H9 (cell line): ENCODE measurements around the gene CACFD1. TPM values are rescaled to one million over a fixed set of nuclear protein-coding genes. Genes with fewer than 3 reads are reported as not detected.

ENCODE experiments used
- DNase-seq: peaks from one replicate; pipeline ENCODE4 v3.0.0-alpha.2; 2017
- H2AFZ ChIP-seq: one replicate; pipeline ENCODE4 v1.6.1; 2013; ENCODE audit warnings: mild to moderate bottlenecking, low read length, control low read depth, moderate library complexity
- H2AK5ac ChIP-seq: 2 replicates; pipeline ENCODE4 v1.6.1; 2013; ENCODE audit warnings: low read length, control low read depth, mixed read lengths; ENCODE audit not compliant: insufficient read length
- H2BK120ac ChIP-seq: one replicate; pipeline ENCODE4 v1.6.1; 2013; ENCODE audit warnings: low read depth, mild to moderate bottlenecking, low read length, control low read depth, inconsistent platforms; ENCODE audit not compliant: poor library complexity, severe bottlenecking
- H2BK12ac ChIP-seq: 2 replicates; pipeline ENCODE4 v1.6.1; 2013; ENCODE audit warnings: low read length, control low read depth, mixed read lengths, low read depth; ENCODE audit not compliant: insufficient read length
- H2BK15ac ChIP-seq: 2 replicates; pipeline ENCODE4 v1.6.1; 2013; ENCODE audit warnings: low read depth, low read length, control low read depth
- H2BK20ac ChIP-seq: one replicate; pipeline ENCODE4 v1.6.1; 2013; ENCODE audit warnings: low read depth, mild to moderate bottlenecking, low read length, control low read depth, inconsistent platforms; ENCODE audit not compliant: poor library complexity, severe bottlenecking
- H2BK5ac ChIP-seq: 2 replicates; pipeline ENCODE4 v1.6.1; 2013; ENCODE audit warnings: low read length, control low read depth, mixed read lengths; ENCODE audit not compliant: insufficient read length
- H3K14ac ChIP-seq: 2 replicates; pipeline ENCODE4 v1.6.1; 2013; ENCODE audit warnings: low read length, control low read depth; ENCODE audit not compliant: insufficient read depth
- H3K18ac ChIP-seq: 2 replicates; pipeline ENCODE4 v1.6.1; 2013; ENCODE audit warnings: low read depth, mild to moderate bottlenecking, mixed read lengths, low read length, control low read depth; ENCODE audit not compliant: insufficient read length
- H3K23ac ChIP-seq: 2 replicates; pipeline ENCODE4 v1.6.1; 2013; ENCODE audit warnings: low read length, control low read depth, mixed read lengths, low read depth; ENCODE audit not compliant: insufficient read length
- H3K23me2 ChIP-seq: 2 replicates; pipeline ENCODE4 v1.6.1; 2013; ENCODE audit warnings: low read depth, mild to moderate bottlenecking, mixed read lengths, low read length, control low read depth; ENCODE audit not compliant: insufficient read length, poor library complexity, severe bottlenecking
- H3K27ac ChIP-seq: 2 replicates; pipeline ENCODE4 v1.5.1; 2013; ENCODE audit warnings: low read length, control low read depth, mixed read lengths, low read depth; ENCODE audit not compliant: insufficient read length
- H3K27me3 ChIP-seq: 2 replicates; pipeline ENCODE4 v1.6.1; 2013; ENCODE audit warnings: low read length, control low read depth, inconsistent platforms; ENCODE audit not compliant: insufficient read depth
- H3K4ac ChIP-seq: 2 replicates; pipeline ENCODE4 v1.6.1; 2013; ENCODE audit warnings: low read depth, mild to moderate bottlenecking, control low read depth, inconsistent platforms, low read length, moderate library complexity
- H3K4me1 ChIP-seq: 2 replicates; pipeline ENCODE4 v1.6.1; 2013; ENCODE audit warnings: low read length, control low read depth, inconsistent platforms; ENCODE audit not compliant: insufficient read depth
- H3K4me2 ChIP-seq: 2 replicates; pipeline ENCODE4 v1.6.1; 2013; ENCODE audit warnings: low read length, control low read depth, mixed read lengths; ENCODE audit not compliant: insufficient read length, insufficient read depth
- H3K56ac ChIP-seq: 2 replicates; pipeline ENCODE4 v1.6.1; 2013; ENCODE audit warnings: low read depth, mild to moderate bottlenecking, mixed read lengths, low read length, control low read depth; ENCODE audit not compliant: insufficient read length
- H3K79me1 ChIP-seq: 2 replicates; pipeline ENCODE4 v1.6.1; 2013; ENCODE audit warnings: low read depth, mild to moderate bottlenecking, moderate library complexity, low read length, control low read depth, inconsistent platforms; ENCODE audit not compliant: insufficient read depth, poor library complexity, severe bottlenecking
- H3K79me2 ChIP-seq: 2 replicates; pipeline ENCODE4 v1.6.1; 2013; ENCODE audit warnings: low read length, control low read depth, inconsistent platforms; ENCODE audit not compliant: insufficient read depth
- H3K9ac ChIP-seq: 2 replicates; pipeline ENCODE4 v1.6.1; 2013; ENCODE audit warnings: low read length, control low read depth, mixed read lengths; ENCODE audit not compliant: insufficient read length; ENCODE audit errors: extremely low read depth
- H3K9me3 ChIP-seq: one replicate; pipeline ENCODE4 v1.6.1; 2013; ENCODE audit warnings: low read depth, low read length, inconsistent platforms; ENCODE audit not compliant: control insufficient read depth
- H3T11ph ChIP-seq: one replicate; pipeline ENCODE4 v1.6.1; 2013; ENCODE audit warnings: mild to moderate bottlenecking, low read length, control low read depth, inconsistent platforms
- H4K20me1 ChIP-seq: one replicate; pipeline ENCODE4 v1.6.1; 2013; ENCODE audit not compliant: control insufficient read depth, insufficient read length, insufficient read depth
- H4K5ac ChIP-seq: 2 replicates; pipeline ENCODE4 v1.6.1; 2013; ENCODE audit warnings: low read depth, mild to moderate bottlenecking, mixed read lengths, low read length, control low read depth; ENCODE audit not compliant: insufficient read length
- H4K8ac ChIP-seq: replicated peaks from 2 replicates; pipeline ENCODE4 v1.6.1; 2013; ENCODE audit warnings: low read length, control low read depth, mixed read lengths, low read depth; ENCODE audit not compliant: insufficient read length
- H4K91ac ChIP-seq: 2 replicates; pipeline ENCODE4 v1.6.1; 2013; ENCODE audit warnings: low read depth, mild to moderate bottlenecking, moderate library complexity, mixed read lengths, low read length, control low read depth; ENCODE audit not compliant: insufficient read length
- H3K27ac Mint-ChIP-seq, 3 experiments: 2 replicates in 2 of 3; 3 replicates in 1 of 3; pipeline ENCODE4 v1.8.0; 2020 to 2021; ENCODE audit warnings: mixed read lengths in 3 of 3, mild to moderate bottlenecking in 1 of 3, moderate library complexity in 1 of 3
- H3K27me3 Mint-ChIP-seq: 2 replicates; pipeline ENCODE4 v1.8.0; 2021; ENCODE audit warnings: low read depth, mild to moderate bottlenecking, moderate library complexity, mixed read lengths
- H3K36me3 Mint-ChIP-seq, 3 experiments: 2 replicates in 2 of 3; 3 replicates in 1 of 3; pipeline ENCODE4 v1.8.0; 2020 to 2021; ENCODE audit warnings: low read depth in 3 of 3, mixed read lengths in 3 of 3; ENCODE audit not compliant: insufficient read depth in 1 of 3
- H3K4me1 Mint-ChIP-seq, 2 experiments: 2 replicates each; pipeline ENCODE4 v1.8.0; 2020; ENCODE audit warnings: mixed read lengths in 2 of 2
- H3K4me3 Mint-ChIP-seq, 2 experiments: 2 replicates in 1 of 2; 3 replicates in 1 of 2; pipeline ENCODE4 v1.8.0; 2020 to 2021; ENCODE audit warnings: mild to moderate bottlenecking in 2 of 2, mixed read lengths in 2 of 2, moderate library complexity in 1 of 2
- H3K9me3 Mint-ChIP-seq, 2 experiments: 2 replicates in 1 of 2; 3 replicates in 1 of 2; pipeline ENCODE4 v1.8.0; 2020; ENCODE audit warnings: mild to moderate bottlenecking in 2 of 2, mixed read lengths in 2 of 2, moderate library complexity in 1 of 2
- WGBS: extraction: QIAGEN DNeasy Blood & Tissue Kit; methylation state at CpG from one replicate; pipeline ENCODE4 v1.1.7; 2013; ENCODE audit warnings: missing lambda C conversion rate, low lambda C conversion rate, mixed read lengths; ENCODE audit not compliant: insufficient read length; ENCODE audit errors: extremely low coverage; 5-methylcytosine and 5-hydroxymethylcytosine counted together
- total RNA-seq: library from RNA; stranded (reverse); gene quantifications from 2 replicates; pipeline ENCODE4 v1.2.1, GENCODE V29; 2021
- TF ChIP-seq, protein P1 (sequence below): fragments of 200-600 bp; sonication (generic); conservative IDR thresholded peaks from 3 replicates; pipeline ENCODE4 v1.8.0; 2021; ENCODE audit warnings: antibody characterized with exemption, mild to moderate bottlenecking

Gene CACFD1
- total RNA-seq, 1 experiment from 2014 or later = 20.0 TPM

DNA sequence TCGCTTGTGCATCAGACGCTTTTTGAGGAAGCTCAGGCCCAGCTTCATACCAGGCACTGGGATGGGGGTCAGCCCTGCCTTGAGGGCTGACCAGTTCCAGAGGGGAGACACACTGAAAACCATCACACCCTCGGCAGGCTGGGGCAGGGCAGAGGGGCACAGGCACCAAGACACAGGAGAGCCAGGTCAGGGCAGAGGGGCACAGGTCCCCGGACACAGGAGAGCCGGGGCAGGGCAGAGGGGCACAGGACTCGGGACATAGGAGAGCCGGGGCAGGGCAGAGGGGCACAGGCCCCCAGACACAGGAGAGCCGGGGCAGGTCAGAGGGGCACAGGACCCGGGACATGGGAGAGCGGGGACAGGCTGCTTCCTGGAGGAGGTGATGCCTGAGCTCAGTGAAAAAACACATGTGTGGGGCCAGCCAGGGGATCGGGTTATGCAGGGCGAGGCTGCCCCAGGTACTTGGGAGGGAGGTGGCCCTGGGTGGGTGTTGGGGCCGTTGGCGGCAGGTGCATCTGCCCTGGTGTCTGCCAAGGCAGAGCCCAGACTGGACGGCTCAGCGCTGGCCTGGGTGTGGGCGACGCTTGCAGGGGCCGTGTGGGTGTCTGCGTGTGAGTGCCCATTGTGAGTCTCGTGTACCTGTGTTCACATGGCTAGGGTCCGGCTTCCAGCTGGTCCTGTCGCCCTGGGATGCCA is 34.2 kb downstream of the CACFD1 start:
- Histone ChIP-seq H3K9ac (no peak overlapping the region), H4K20me1 (no peaks in the 10 kb centered on the region), H3K23ac (no peak overlapping the region), H3K9me3 (no peaks in the 10 kb centered on the region), H3T11ph (no peak overlapping the region), H2BK15ac (no peak overlapping the region), H3K23me2 (no peaks in the 10 kb centered on the region), H4K91ac (no peak overlapping the region), H4K5ac (no peak overlapping the region), H2BK20ac (no peak overlapping the region), H3K14ac (no peak overlapping the region), H3K18ac (no peak overlapping the region), H2BK120ac (no peak overlapping the region), H2AK5ac (no peak overlapping the region), H3K4ac (no peak overlapping the region), H3K56ac (no peak overlapping the region), H3K79me2 (no peaks in the 10 kb centered on the region), H3K27me3 (no peaks in the 10 kb centered on the region), H3K4me2 (no peak overlapping the region), H2BK5ac (no peak overlapping the region), H3K4me1 (no peaks in the 10 kb centered on the region), H3K79me1 (no peaks in the 10 kb centered on the region), H3K27ac (no peak overlapping the region), H2AFZ (no peak overlapping the region), H4K8ac (no peak overlapping the region), H2BK12ac (no peak overlapping the region)
- Mint-ChIP-seq H3K9me3 (0 out of 5 replicates have a peak, but pooled peaks cover 0 to 2% of the 10 kb centered on the region in 2 experiments), H3K4me1 (no peaks in the 10 kb centered on the region), H3K27me3 (peaks cover 7% of the 10 kb centered on the region), H3K27ac (no peak overlapping the region), H3K4me3 (no peak overlapping the region), H3K36me3 (no peaks in the 10 kb centered on the region)
- TF ChIP-seq, protein P1, sequence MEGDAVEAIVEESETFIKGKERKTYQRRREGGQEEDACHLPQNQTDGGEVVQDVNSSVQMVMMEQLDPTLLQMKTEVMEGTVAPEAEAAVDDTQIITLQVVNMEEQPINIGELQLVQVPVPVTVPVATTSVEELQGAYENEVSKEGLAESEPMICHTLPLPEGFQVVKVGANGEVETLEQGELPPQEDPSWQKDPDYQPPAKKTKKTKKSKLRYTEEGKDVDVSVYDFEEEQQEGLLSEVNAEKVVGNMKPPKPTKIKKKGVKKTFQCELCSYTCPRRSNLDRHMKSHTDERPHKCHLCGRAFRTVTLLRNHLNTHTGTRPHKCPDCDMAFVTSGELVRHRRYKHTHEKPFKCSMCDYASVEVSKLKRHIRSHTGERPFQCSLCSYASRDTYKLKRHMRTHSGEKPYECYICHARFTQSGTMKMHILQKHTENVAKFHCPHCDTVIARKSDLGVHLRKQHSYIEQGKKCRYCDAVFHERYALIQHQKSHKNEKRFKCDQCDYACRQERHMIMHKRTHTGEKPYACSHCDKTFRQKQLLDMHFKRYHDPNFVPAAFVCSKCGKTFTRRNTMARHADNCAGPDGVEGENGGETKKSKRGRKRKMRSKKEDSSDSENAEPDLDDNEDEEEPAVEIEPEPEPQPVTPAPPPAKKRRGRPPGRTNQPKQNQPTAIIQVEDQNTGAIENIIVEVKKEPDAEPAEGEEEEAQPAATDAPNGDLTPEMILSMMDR = no peak
- no CpG with 5 or more reads among the region's 23 CpGs for WGBS
- DNase-seq = no peak
